Osteocyte (in vitro differentiated cells): ENCODE results near the gene AQP12B. TPM values are rescaled to one million over a fixed set of nuclear protein-coding genes. Genes with fewer than 3 reads are reported as not detected.
"Not testable (repeated sequence)": the region's sequence is repeated elsewhere in the genome, so short reads cannot be mapped to it uniquely, and the experiment has no call there.

Source experiments
- DNase-seq: peaks from one replicate; pipeline ENCODE4 v3.0.0; 2021; ENCODE audit warnings: mixed read lengths; ENCODE audit not compliant: unreplicated experiment; ENCODE audit errors: extremely low spot score
- H3K27ac Mint-ChIP-seq: one replicate; pipeline ENCODE4 v1.8.0; 2021; ENCODE audit warnings: mild to moderate bottlenecking, mixed read lengths; ENCODE audit not compliant: unreplicated experiment
- H3K27me3 Mint-ChIP-seq: one replicate; pipeline ENCODE4 v1.8.0; 2021; ENCODE audit warnings: mixed read lengths; ENCODE audit not compliant: unreplicated experiment
- H3K36me3 Mint-ChIP-seq: one replicate; pipeline ENCODE4 v1.8.0; 2021; ENCODE audit warnings: mixed read lengths; ENCODE audit not compliant: unreplicated experiment
- H3K4me1 Mint-ChIP-seq: one replicate; pipeline ENCODE4 v1.8.0; 2021; ENCODE audit warnings: mixed read lengths; ENCODE audit not compliant: unreplicated experiment
- H3K4me3 Mint-ChIP-seq: one replicate; pipeline ENCODE4 v1.8.0; 2021; ENCODE audit warnings: mild to moderate bottlenecking, moderate library complexity, mixed read lengths; ENCODE audit not compliant: unreplicated experiment
- H3K9me3 Mint-ChIP-seq: one replicate; pipeline ENCODE4 v1.8.0; 2021; ENCODE audit warnings: mixed read lengths; ENCODE audit not compliant: unreplicated experiment
- total RNA-seq: library from RNA; stranded (reverse); gene quantifications from 2 replicates; pipeline ENCODE4 v1.2.1, GENCODE V29; 2021
- TF ChIP-seq, protein P1 (sequence below): fragments of 200-600 bp; sonication (generic); IDR thresholded peaks from 2 replicates; pipeline ENCODE4 v1.5.0; 2021; ENCODE audit warnings: antibody characterized with exemption, mild to moderate bottlenecking, moderate library complexity

The AQP12B gene
- total RNA-seq, 1 donor from 2014 or later, result not detected

DNA sequence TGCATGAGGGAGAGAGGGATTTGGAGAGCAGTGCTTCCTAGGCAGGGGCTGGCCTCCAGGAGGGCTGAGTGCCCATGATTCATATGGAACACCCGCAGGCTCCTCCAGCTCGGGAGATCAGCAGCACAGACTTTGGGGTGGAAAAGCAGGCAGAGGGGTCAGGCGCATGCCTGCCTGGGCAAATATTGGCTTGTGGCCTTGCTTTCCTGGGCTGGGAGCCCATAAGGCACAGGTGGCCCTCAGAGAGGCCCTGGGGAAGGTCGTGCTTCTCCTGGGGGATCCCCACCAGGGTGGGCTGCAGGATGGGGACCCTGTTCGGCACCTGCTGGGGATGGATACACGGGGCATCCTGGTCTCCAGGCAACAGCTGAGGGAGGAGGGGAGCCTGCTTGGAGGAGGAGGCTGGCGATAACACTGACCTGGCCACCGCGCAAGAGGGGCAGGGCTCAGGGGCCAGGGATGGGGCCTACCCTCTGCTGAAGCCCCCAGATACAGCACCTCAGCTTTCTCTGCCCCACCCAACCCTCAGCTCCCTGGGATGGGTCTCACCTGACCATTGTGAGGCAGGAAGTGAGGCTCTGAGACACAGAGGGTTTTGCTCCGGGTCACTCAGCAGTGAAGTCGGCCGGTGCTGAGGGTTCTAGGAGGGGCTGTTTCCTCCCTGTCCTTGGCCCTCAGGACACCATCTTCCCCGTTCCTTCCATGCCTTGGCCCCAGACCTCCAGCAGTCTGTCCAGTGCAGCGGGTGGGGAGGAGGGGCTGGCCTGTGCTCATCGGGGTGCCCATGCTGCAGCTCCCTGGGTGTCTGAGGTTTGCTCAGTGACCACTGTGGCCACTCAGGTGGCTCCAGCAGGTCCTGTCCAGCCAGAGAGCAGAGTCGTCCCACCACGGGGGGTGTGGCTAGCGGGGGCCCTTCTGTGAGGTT lies 21.0 kb upstream of the AQP12B start:
- H3K36me3 Mint-ChIP-seq, result no peaks in the 10 kb centered on the region
- H3K27me3 Mint-ChIP-seq, result peaks cover 31% of the 10 kb centered on the region
- TF ChIP-seq, protein P1, sequence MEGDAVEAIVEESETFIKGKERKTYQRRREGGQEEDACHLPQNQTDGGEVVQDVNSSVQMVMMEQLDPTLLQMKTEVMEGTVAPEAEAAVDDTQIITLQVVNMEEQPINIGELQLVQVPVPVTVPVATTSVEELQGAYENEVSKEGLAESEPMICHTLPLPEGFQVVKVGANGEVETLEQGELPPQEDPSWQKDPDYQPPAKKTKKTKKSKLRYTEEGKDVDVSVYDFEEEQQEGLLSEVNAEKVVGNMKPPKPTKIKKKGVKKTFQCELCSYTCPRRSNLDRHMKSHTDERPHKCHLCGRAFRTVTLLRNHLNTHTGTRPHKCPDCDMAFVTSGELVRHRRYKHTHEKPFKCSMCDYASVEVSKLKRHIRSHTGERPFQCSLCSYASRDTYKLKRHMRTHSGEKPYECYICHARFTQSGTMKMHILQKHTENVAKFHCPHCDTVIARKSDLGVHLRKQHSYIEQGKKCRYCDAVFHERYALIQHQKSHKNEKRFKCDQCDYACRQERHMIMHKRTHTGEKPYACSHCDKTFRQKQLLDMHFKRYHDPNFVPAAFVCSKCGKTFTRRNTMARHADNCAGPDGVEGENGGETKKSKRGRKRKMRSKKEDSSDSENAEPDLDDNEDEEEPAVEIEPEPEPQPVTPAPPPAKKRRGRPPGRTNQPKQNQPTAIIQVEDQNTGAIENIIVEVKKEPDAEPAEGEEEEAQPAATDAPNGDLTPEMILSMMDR, result no peak
- H3K4me1 Mint-ChIP-seq, result no peaks in the 10 kb centered on the region
- no peak overlapping the region for H3K27ac Mint-ChIP-seq
- no peak for DNase-seq
- H3K4me3 Mint-ChIP-seq, result no peak overlapping the region
- H3K9me3 Mint-ChIP-seq, result no peaks in the 10 kb centered on the region

DNA sequence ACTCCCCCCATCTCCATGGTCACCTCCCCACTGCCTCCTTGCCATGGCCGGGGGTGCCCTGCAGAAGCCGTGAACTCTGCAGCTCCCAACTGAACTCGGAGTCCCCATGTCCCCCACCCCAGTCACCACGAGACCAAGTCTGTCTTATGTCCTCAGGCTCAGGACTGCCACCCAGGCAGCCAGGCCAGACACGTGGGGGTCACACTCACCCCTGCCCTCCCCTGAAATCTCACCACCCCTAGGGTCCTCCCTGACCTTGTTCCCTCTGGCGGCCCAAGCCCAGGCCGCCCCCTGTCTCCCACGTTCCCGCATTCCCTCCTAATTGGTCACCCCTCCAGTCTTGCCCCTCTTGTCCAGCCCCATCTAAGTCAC lies 19.9 kb upstream of the AQP12B start:
- no peak overlapping the region for H3K27ac Mint-ChIP-seq
- no peaks in the 10 kb centered on the region for H3K36me3 Mint-ChIP-seq
- H3K27me3 Mint-ChIP-seq, result peaks cover 21% of the 10 kb centered on the region
- TF ChIP-seq, protein P1, result no peak
- no peak overlapping the region for H3K4me3 Mint-ChIP-seq
- H3K9me3 Mint-ChIP-seq, result no peaks in the 10 kb centered on the region
- H3K4me1 Mint-ChIP-seq, result no peaks in the 10 kb centered on the region
- no peak for DNase-seq

DNA sequence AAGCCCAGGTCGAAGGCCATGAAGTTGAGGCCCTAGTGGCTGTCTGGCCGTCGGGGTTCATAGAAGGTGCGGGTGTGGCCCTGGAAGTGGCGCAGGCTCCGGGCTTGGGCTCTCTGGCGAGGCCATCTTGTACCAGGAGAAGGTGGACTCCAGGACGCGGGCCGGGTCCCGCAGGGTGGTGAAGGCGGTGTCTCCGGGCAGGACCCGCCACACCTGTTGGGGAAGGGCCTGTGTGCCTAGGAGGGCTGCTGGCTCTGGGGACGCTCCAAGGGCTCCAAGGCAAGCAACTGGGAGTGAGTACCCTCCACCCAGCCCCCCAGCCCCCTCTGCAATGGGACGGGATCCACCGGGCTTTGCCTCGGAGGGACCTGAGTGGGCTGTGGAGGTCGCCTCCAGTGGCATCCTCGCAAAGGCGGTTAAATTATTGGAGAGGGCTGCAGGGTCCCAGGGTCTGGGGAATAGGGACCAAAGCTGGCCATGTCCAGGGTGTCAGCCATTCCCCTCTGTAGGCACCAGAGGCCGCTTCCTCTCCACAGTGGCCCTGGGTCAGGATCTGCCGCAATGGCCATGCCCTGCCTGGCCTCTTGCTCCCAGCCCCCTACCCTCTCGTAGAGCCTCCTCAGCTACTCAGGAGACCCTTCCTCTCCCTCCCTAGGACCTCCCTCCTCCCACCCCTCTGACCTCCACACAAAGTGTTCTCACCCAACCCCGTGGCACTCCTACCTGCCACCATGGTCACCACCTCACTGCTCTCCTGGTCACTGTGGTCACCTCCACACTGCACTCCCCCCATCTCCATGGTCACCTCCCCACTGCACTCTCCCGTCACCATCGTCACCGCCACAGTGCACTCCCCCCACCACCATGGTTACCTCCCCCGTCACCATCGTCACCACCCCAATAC lies 19.3 kb upstream of the AQP12B start:
- Mint-ChIP-seq H3K36me3 (no peaks in the 10 kb centered on the region), H3K4me3 (no peak overlapping the region), H3K27ac (no peak overlapping the region), H3K4me1 (no peaks in the 10 kb centered on the region), H3K9me3 (no peaks in the 10 kb centered on the region), H3K27me3 (peaks cover 14% of the 10 kb centered on the region)
- no peak for DNase-seq
- TF ChIP-seq, protein P1, result no peak

DNA sequence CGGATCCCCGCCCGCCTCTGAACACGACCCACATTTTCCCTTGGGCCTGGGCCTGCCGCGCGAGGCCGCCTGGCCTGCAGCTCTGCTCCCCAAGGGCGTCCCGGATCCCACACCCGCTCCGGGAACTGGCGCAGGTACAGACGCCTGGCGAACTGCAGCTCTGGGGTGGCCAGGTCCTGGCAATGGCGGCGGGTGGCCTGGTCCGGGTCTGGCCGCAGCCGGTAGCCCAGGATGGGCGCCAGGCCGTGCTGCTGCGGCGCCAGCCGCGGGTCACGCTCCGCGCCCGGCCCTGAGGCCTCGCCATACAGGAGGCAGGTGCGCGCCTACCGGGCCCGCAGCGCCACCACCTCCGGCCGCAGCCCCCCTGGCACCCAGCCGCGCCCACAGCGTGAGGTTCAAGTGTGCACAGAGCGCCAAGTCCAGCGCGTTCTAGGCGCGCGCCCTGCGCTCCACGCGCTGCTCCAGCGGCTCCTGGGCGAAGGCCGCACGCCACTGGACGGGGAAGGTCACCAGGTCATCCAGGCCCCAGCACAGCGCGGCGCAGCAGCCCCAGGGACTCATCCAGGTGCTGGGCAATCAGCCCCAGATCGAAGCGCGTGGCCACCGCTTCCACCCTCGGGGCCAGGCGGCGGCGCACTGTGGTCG lies 18.5 kb upstream of the AQP12B start:
- H3K27me3 Mint-ChIP-seq, result peaks cover 12% of the 10 kb centered on the region
- TF ChIP-seq, protein P1, result no peak
- no peaks in the 10 kb centered on the region for H3K36me3 Mint-ChIP-seq
- H3K9me3 Mint-ChIP-seq, result no peaks in the 10 kb centered on the region
- H3K4me1 Mint-ChIP-seq, result no peaks in the 10 kb centered on the region
- no peak for DNase-seq
- no peak overlapping the region for H3K27ac Mint-ChIP-seq
- H3K4me3 Mint-ChIP-seq, result no peak overlapping the region

DNA sequence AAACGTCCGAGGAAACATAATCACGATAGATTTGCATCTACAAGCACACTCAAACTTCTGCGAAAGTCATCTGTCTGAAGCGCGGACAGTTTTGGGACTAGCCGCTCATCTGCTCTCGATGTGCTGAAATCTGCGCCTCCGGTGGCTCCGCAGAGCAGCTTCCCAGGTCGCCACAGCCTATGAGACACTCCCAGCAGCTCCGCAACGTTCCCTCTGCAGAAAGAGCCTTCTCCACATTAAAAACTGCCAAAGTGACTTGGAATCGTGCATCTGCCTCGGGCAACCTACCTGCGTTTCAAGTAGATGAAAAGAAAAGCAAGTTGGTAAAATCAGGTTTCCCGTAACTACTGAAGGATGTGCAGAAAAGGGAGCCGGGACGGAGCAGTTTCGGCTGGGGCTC lies 17.9 kb upstream of the AQP12B start:
- not testable (repeated sequence) for H3K4me1 Mint-ChIP-seq, H3K9me3 Mint-ChIP-seq, DNase-seq, H3K36me3 Mint-ChIP-seq, H3K27ac Mint-ChIP-seq, H3K27me3 Mint-ChIP-seq, H3K4me3 Mint-ChIP-seq

DNA sequence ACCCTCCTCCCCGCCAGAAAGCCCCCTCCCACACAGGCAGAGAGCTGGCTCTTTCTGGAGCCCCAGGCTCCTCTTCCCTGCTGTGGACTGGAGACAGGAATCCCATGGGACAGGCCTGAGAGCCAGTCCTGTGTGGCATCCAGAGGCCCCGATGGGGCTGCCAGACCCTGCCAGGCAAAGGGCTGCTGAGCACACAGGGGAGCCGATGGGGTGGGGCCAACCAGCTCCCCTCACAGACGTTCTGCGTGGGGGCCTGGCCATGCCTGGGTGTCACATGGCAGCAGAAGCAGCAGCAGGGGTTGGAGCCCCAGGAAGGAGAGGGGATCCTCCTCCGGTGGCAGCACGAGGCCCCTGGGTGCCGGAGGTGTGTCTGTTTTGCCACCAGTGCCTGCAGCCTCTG lies 17.1 kb upstream of the AQP12B start:
- H3K4me1 Mint-ChIP-seq, H3K4me3 Mint-ChIP-seq, H3K27me3 Mint-ChIP-seq, H3K36me3 Mint-ChIP-seq, H3K27ac Mint-ChIP-seq, DNase-seq, H3K9me3 Mint-ChIP-seq: not testable (repeated sequence)

DNA sequence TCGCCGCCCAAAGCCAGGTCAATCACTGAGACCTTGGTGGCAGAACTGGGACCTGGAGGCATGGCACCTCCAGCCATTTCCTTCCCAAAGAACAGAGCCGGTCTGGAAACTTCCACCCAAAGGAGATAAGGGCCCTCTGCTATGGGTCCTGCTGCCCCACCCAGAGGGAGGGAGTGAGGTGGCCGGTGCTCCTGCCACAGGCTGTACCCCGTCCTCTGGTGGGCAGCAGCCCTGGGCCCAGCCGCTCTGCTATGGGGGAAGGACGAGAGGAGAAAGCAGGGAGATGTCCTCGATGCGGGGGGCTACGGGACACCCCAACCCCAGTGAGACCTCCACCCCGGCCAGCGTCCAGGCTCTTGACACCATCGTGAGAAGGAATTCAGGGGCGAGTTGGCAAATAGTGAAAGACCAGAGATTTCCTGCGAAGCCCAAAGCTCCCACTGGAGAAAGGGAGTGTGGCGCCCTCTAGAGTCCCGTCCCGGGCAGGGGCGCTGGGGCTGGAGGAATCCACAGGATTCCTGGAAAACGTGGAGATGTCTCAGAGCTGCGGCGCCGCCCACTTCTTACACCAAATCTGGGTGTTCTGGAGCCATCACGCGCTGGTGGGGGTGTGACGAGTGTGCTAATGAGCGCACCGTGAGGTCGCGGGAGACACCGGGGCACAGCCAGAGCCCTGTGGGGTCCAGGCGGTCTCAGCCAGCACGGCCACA lies 16.3 kb upstream of the AQP12B start:
- not testable (repeated sequence) for H3K4me3 Mint-ChIP-seq, H3K4me1 Mint-ChIP-seq, H3K36me3 Mint-ChIP-seq, DNase-seq, H3K27ac Mint-ChIP-seq, H3K9me3 Mint-ChIP-seq, H3K27me3 Mint-ChIP-seq
